Measurements from ENCODE around the gene ANKH.
"Not testable (repeated sequence)": the region's sequence is repeated elsewhere in the genome, so short reads cannot be mapped to it uniquely, and the experiment has no call there.

DNA sequence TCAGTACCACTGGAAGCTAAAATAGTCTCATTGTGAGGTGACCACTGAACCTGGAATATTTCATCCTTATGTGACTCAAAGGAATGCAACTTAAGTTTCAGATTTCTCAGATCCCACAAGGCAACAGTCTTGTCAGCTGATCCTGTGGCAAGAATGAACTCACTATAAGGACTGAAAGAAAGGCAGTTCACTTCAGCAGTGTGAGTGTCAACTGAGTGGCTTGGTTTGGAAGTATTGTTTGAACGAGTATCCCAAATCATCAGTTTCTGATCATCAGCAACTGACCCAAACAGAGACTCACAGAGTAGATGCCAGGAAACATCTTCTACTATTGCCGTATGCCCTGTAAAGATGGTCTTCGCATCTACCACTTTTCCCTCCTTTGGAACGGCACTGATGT, 74.2 kb downstream of the ANKH start:
- TF ChIP-seq, protein P1, sequence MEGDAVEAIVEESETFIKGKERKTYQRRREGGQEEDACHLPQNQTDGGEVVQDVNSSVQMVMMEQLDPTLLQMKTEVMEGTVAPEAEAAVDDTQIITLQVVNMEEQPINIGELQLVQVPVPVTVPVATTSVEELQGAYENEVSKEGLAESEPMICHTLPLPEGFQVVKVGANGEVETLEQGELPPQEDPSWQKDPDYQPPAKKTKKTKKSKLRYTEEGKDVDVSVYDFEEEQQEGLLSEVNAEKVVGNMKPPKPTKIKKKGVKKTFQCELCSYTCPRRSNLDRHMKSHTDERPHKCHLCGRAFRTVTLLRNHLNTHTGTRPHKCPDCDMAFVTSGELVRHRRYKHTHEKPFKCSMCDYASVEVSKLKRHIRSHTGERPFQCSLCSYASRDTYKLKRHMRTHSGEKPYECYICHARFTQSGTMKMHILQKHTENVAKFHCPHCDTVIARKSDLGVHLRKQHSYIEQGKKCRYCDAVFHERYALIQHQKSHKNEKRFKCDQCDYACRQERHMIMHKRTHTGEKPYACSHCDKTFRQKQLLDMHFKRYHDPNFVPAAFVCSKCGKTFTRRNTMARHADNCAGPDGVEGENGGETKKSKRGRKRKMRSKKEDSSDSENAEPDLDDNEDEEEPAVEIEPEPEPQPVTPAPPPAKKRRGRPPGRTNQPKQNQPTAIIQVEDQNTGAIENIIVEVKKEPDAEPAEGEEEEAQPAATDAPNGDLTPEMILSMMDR (IDR thresholded peaks at IDR 0.05), result not testable (repeated sequence)
- not testable (repeated sequence) for TF ChIP-seq POLR2A, EP300 (IDR thresholded peaks at IDR 0.05)
